WTC11 (cell line): Measurements from ENCODE around the gene ZNF428. TPM values are rescaled to one million over a fixed set of nuclear protein-coding genes. Genes with fewer than 3 reads are reported as not detected.

ENCODE experiments used
- ATAC-seq: fragments of 200-7000 bp; cut with Tn5 transposase; 2 replicates; pipeline ENCODE4 v1.10.0; 2021; ENCODE audit warnings: mild to moderate bottlenecking, moderate library complexity
- Bru-seq: library from RNA; stranded (reverse); fragments of 400-500 nt; gene quantifications from one replicate; lab custom pipeline; 2021; lab: Mats Ljungman, UMichigan
- CTCF ChIA-PET: fragments of 300-600 bp; sonication (Branson Sonifier 250); formaldehyde crosslinking; loops from one replicate; lab custom pipeline; 2021; ENCODE audit warnings: antibody characterized with exemption; lab: Charles Lee
- POLR2A ChIA-PET: fragments of 350-600 bp; sonication (Branson Sonifier 250); formaldehyde crosslinking; loops from one replicate; lab custom pipeline; 2021; ENCODE audit warnings: antibody characterized with exemption; lab: Charles Lee
- DNase-seq: peaks from one replicate; pipeline ENCODE4 v3.0.0; 2021; ENCODE audit warnings: low spot score
- H3K27ac Mint-ChIP-seq: 2 replicates; pipeline ENCODE4 v1.8.0; 2021; ENCODE audit warnings: mixed read lengths
- H3K27me3 Mint-ChIP-seq: 2 replicates; pipeline ENCODE4 v1.8.0; 2021; ENCODE audit warnings: low read depth, mild to moderate bottlenecking, moderate library complexity, mixed read lengths
- H3K36me3 Mint-ChIP-seq: 2 replicates; pipeline ENCODE4 v1.8.0; 2021; ENCODE audit warnings: mixed read lengths
- H3K4me1 Mint-ChIP-seq: 2 replicates; pipeline ENCODE4 v1.8.0; 2022; ENCODE audit warnings: mixed read lengths
- H3K4me3 Mint-ChIP-seq: 2 replicates; pipeline ENCODE4 v1.8.0; 2021; ENCODE audit warnings: mild to moderate bottlenecking, moderate library complexity, mixed read lengths
- H3K9me3 Mint-ChIP-seq: 2 replicates; pipeline ENCODE4 v1.8.0; 2021; ENCODE audit warnings: mixed read lengths
- AR ChIP-seq: fragments of 250-450 bp; sonication (Bioruptor Pico); IDR thresholded peaks from 2 replicates; pipeline ENCODE4 v1.9.0; 2021; ENCODE audit warnings: mild to moderate bottlenecking
- ATF6 ChIP-seq: sonication (generic); formaldehyde crosslinking; IDR thresholded peaks from 2 replicates; pipeline ENCODE4 v1.8.1; 2023; ENCODE audit warnings: mild to moderate bottlenecking, missing genetic modification reagents
- CDX4 ChIP-seq: fragments of 250-450 bp; sonication (Bioruptor Pico); IDR thresholded peaks from 2 replicates; pipeline ENCODE4 v1.9.0; 2021; ENCODE audit warnings: moderate library complexity, mild to moderate bottlenecking, inconsistent platforms, borderline replicate concordance
- CREB1 ChIP-seq: sonication (generic); formaldehyde crosslinking; IDR thresholded peaks from 2 replicates; pipeline ENCODE4 v1.8.0; 2023; ENCODE audit warnings: mild to moderate bottlenecking, missing genetic modification reagents
- CREM ChIP-seq: sonication (generic); formaldehyde crosslinking; IDR thresholded peaks from 2 replicates; pipeline ENCODE4 v1.8.1; 2022; ENCODE audit warnings: mild to moderate bottlenecking, missing genetic modification reagents, moderate library complexity
- E2F5 ChIP-seq: sonication (generic); formaldehyde crosslinking; IDR thresholded peaks from 2 replicates; pipeline ENCODE4 v1.8.1; 2022; ENCODE audit warnings: mild to moderate bottlenecking, moderate library complexity, missing genetic modification reagents
- ESRRA ChIP-seq: sonication (generic); formaldehyde crosslinking; IDR thresholded peaks from 2 replicates; pipeline ENCODE4 v1.8.1; 2022; ENCODE audit warnings: mild to moderate bottlenecking, missing genetic modification reagents, borderline replicate concordance
- FOXK1 ChIP-seq: sonication (generic); formaldehyde crosslinking; IDR thresholded peaks from 2 replicates; pipeline ENCODE4 v1.8.0; 2022; ENCODE audit warnings: mild to moderate bottlenecking, moderate library complexity, missing genetic modification reagents
- FOXP4 ChIP-seq: sonication (generic); formaldehyde crosslinking; IDR thresholded peaks from 2 replicates; pipeline ENCODE4 v1.8.0; 2022; ENCODE audit warnings: mild to moderate bottlenecking, missing genetic modification reagents
- HMGA2 ChIP-seq: fragments of 250-450 bp; sonication (Bioruptor Pico); IDR thresholded peaks from 2 replicates; pipeline ENCODE4 v1.4.0; 2021; ENCODE audit warnings: mild to moderate bottlenecking, moderate library complexity
- IRF1 ChIP-seq: sonication (generic); formaldehyde crosslinking; IDR thresholded peaks from 2 replicates; pipeline ENCODE4 v1.8.0; 2023; ENCODE audit warnings: missing genetic modification reagents
- IRF2 ChIP-seq: sonication (generic); formaldehyde crosslinking; IDR thresholded peaks from 2 replicates; pipeline ENCODE4 v1.8.0; 2022; ENCODE audit warnings: low read depth, missing genetic modification reagents, borderline replicate concordance
- NR1H2 ChIP-seq: sonication (generic); formaldehyde crosslinking; IDR thresholded peaks from 2 replicates; pipeline ENCODE4 v1.9.0; 2021; ENCODE audit warnings: mild to moderate bottlenecking, moderate library complexity, missing genetic modification reagents
- PRRX2 ChIP-seq: fragments of 250-450 bp; sonication (Bioruptor Pico); IDR thresholded peaks from 2 replicates; pipeline ENCODE4 v1.8.0; 2021; ENCODE audit warnings: mild to moderate bottlenecking
- RELA ChIP-seq: sonication (generic); formaldehyde crosslinking; IDR thresholded peaks from 2 replicates; pipeline ENCODE4 v1.8.1; 2022; ENCODE audit warnings: missing genetic modification reagents, mild to moderate bottlenecking, borderline replicate concordance
- RORB ChIP-seq: fragments of 250-450 bp; sonication (Bioruptor Pico); IDR thresholded peaks from 2 replicates; pipeline ENCODE4 v1.9.0; 2021; ENCODE audit warnings: mild to moderate bottlenecking
- SMAD4 ChIP-seq: sonication (generic); formaldehyde crosslinking; IDR thresholded peaks from 2 replicates; pipeline ENCODE4 v1.8.0; 2022; ENCODE audit warnings: mild to moderate bottlenecking, missing genetic modification reagents
- TCF7 ChIP-seq: sonication (generic); formaldehyde crosslinking; IDR thresholded peaks from 2 replicates; pipeline ENCODE4 v1.8.0; 2022; ENCODE audit warnings: mild to moderate bottlenecking, low read depth, missing genetic modification reagents, moderate library complexity
- TEAD4 ChIP-seq: sonication (generic); formaldehyde crosslinking; IDR thresholded peaks from 2 replicates; pipeline ENCODE4 v1.8.0; 2022; ENCODE audit warnings: mild to moderate bottlenecking, missing genetic modification reagents
- USF1 ChIP-seq: sonication (generic); formaldehyde crosslinking; IDR thresholded peaks from 2 replicates; pipeline ENCODE4 v1.8.0; 2022; ENCODE audit warnings: mild to moderate bottlenecking, missing genetic modification reagents
- ZBTB21 ChIP-seq: sonication (generic); formaldehyde crosslinking; IDR thresholded peaks from 2 replicates; pipeline ENCODE4 v1.8.1; 2023; ENCODE audit warnings: mild to moderate bottlenecking, missing genetic modification reagents, borderline replicate concordance
- ZNF219 ChIP-seq: sonication (generic); formaldehyde crosslinking; IDR thresholded peaks from 2 replicates; pipeline ENCODE4 v1.8.0; 2023; ENCODE audit warnings: missing genetic modification reagents, mild to moderate bottlenecking, borderline replicate concordance
- ZNF396 ChIP-seq: fragments of 250-450 bp; sonication (Bioruptor Pico); IDR thresholded peaks from 2 replicates; pipeline ENCODE4 v1.8.0; 2021; ENCODE audit warnings: mild to moderate bottlenecking, moderate library complexity, borderline replicate concordance
- ZNF671 ChIP-seq: fragments of 250-450 bp; sonication (Bioruptor Pico); IDR thresholded peaks from 2 replicates; pipeline ENCODE4 v1.8.0; 2021; ENCODE audit warnings: mild to moderate bottlenecking
- long read RNA-seq, 3 experiments: library from RNA in 1 of 3; library from capped mRNA in 1 of 3; library from polyadenylated mRNA in 1 of 3; unstranded in 2 of 3; stranded (forward) in 1 of 3; transcript quantifications; one replicate each; pipeline ENCODE4 v2.0.0, GENCODE V29; 2021
- total RNA-seq: library from RNA; stranded (reverse); gene quantifications from 3 replicates; pipeline ENCODE4 v1.2.3, GENCODE V29; 2021

Gene ZNF428
- total RNA-seq: 19.2 to 20.1 TPM (median 20.0 TPM) in 3 replicates
- Bru-seq, nascent RNA: percentile 45 among the genes with signal in this experiment
- long read RNA-seq, experiment 1, transcript ZNF428-201 (3 exons, 1,412 nt): major isoform, 19 of 24 reads
- long read RNA-seq, experiment 1, partial matches to known transcripts: 0 of 24 reads
- long read RNA-seq, experiment 1, other reads (novel, unspliced or antisense): 5 of 24 reads
- long read RNA-seq, experiment 2, transcript ZNF428-201 (3 exons, 1,412 nt): major isoform, 27 of 33 reads
- long read RNA-seq, experiment 2, partial matches to known transcripts: 5 of 33 reads
- long read RNA-seq, experiment 2, other reads (novel, unspliced or antisense): 1 of 33 reads
- long read RNA-seq, experiment 3, partial matches to known transcripts: 0 of 1 reads
- long read RNA-seq, experiment 3, other reads (novel, unspliced or antisense): 0 of 1 reads

GRCh38 chr19:43619262-43620060 is at the start of gene ZNF428:
Gene ZNF428, minus strand, starts transcription at chr19:43619629. Its CDS starts 5,325 bp downstream, at chr19:43614304.
- Mint-ChIP-seq H3K27ac (peak within 1 kb of the TSS; percentile 97), H3K9me3 (no peaks in the 10 kb centered on the region), H3K4me1 (peaks cover 24% of the 10 kb centered on the region), H3K36me3 (no peaks in the 10 kb centered on the region), H3K4me3 (peak within 1 kb of the TSS; percentile 74), H3K27me3 (no peaks in the 10 kb centered on the region; the same call in 1 of the 2 replicates)
- ATAC-seq (peak; percentile 81), DNase-seq (peak; percentile 93)
- ChIA-PET POLR2A (interaction anchor here (1.0 kb wide), 1 partner anchor 12 kb away, joined by 3 read pairs; no protein-coding TSS in a partner anchor), CTCF (interaction anchor here (0.6 to 1.3 kb wide), 2 partner anchors 25 to 104 kb away, joined by 4 read pairs; no protein-coding TSS in a partner anchor)
- TF ChIP-seq TCF7 (no peak), CDX4 (CRISPR knock-in tag) (no peak), HMGA2 (CRISPR knock-in tag) (no peak), NR1H2 (CRISPR knock-in tag) (no peak), FOXP4 (CRISPR knock-in tag) (peak; percentile 73), SMAD4 (CRISPR knock-in tag) (peak; percentile 55; the same call in 1 of the 2 replicates), PRRX2 (CRISPR knock-in tag) (no peak), TEAD4 (CRISPR knock-in tag) (no peak), FOXK1 (CRISPR knock-in tag) (peak; percentile 54; the same call in 1 of the 2 replicates), AR (no peak), CREM (CRISPR knock-in tag) (0 out of 2 replicates have a peak, but pooled peaks have one; percentile 45), ZNF671 (CRISPR knock-in tag) (no peak), USF1 (CRISPR knock-in tag) (0 out of 2 replicates have a peak, but pooled peaks have one; percentile 27), RORB (no peak), IRF1 (peak; percentile 86), ESRRA (CRISPR knock-in tag) (peak; percentile 53; the same call in 1 of the 2 replicates), IRF2 (CRISPR knock-in tag) (no peak), CREB1 (CRISPR knock-in tag) (peak; percentile 26; the same call in 1 of the 2 replicates), E2F5 (CRISPR knock-in tag) (peak; percentile 90), RELA (CRISPR knock-in tag) (no peak), ZNF219 (CRISPR knock-in tag) (peak; percentile 45; the same call in 1 of the 2 replicates), ZNF396 (no peak), ZBTB21 (peak; percentile 6; the same call in 1 of the 2 replicates), ATF6 (CRISPR knock-in tag) (no peak)
